Adipocyte (in vitro differentiated cells): Measurements from ENCODE around the gene MUSTN1.

ENCODE experiments used
- DNase-seq: peaks from one replicate; pipeline ENCODE4 v3.0.0-alpha.2; 2015; ENCODE audit warnings: low read depth
- H3K27me3 ChIP-seq: replicated peaks from 2 replicates; pipeline ENCODE4 v1.7.0; 2013; ENCODE audit warnings: mild to moderate bottlenecking, low read length, moderate library complexity; ENCODE audit not compliant: control insufficient read depth, insufficient read depth
- H3K36me3 ChIP-seq: 2 replicates; pipeline ENCODE4 v1.7.0; 2013; ENCODE audit warnings: low read length, mild to moderate bottlenecking, moderate library complexity; ENCODE audit not compliant: control insufficient read depth, insufficient read depth, severe bottlenecking
- H3K4me1 ChIP-seq: 2 replicates; pipeline ENCODE4 v1.7.0; 2013; ENCODE audit warnings: mild to moderate bottlenecking, low read length, moderate library complexity; ENCODE audit not compliant: control insufficient read depth, insufficient read depth
- H3K4me3 ChIP-seq: 2 replicates; pipeline ENCODE4 v1.7.0; 2013; ENCODE audit warnings: mild to moderate bottlenecking, low read length, moderate library complexity
- H3K9ac ChIP-seq: 2 replicates; pipeline ENCODE4 v1.7.0; 2013; ENCODE audit warnings: mild to moderate bottlenecking, low read length, moderate library complexity
- H3K9me3 ChIP-seq: 2 replicates; pipeline ENCODE4 v1.7.0; 2013; ENCODE audit warnings: mild to moderate bottlenecking, low read length, moderate library complexity; ENCODE audit not compliant: control insufficient read depth

The MUSTN1 gene

DNA sequence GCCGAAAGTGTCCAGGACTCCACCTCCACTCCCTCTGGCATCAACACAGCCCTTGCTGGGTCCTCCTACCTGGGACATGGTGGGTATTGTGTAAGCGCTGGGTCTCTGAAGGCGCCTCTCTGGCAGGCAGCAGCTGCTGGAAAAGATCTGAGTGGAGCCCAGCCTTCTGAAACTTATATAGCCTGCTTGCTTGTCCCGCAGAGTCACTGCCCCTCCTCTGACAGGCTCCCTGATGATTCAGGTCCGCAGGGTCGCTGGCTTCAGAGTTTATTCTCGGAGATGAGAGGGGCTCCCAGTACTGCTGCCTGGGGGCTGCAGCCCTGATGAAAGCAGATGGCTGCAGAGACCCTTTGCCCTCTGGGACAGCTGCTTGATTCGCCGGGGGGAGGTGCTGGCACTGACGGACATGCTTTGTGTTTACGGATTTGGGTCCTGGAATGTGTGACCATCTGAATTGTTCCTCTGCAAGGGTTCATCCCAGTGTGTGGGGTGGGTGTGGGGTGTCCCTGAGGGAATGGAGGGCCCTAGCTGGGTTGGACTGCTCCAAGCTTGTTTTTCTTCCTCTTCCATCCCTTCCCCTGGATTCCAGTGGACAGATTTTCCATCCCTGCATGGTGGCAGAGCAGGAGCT lies at the start of gene MUSTN1:
Gene MUSTN1 (minus strand): TSS at position 149 of the 631 bp plus-strand sequence. CDS start 71 bp downstream, at position 78.
- peak; percentile 27 for DNase-seq
- H3K27me3 ChIP-seq, result no peaks in the 10 kb centered on the region
- H3K4me1 ChIP-seq, result peaks cover 37% of the 10 kb centered on the region
- H3K36me3 ChIP-seq, result peaks cover 7% of the 10 kb centered on the region
- no peak within 1 kb of the TSS for H3K9ac ChIP-seq
- H3K9me3 ChIP-seq, result no peaks in the 10 kb centered on the region
- no peak within 1 kb of the TSS for H3K4me3 ChIP-seq

DNA sequence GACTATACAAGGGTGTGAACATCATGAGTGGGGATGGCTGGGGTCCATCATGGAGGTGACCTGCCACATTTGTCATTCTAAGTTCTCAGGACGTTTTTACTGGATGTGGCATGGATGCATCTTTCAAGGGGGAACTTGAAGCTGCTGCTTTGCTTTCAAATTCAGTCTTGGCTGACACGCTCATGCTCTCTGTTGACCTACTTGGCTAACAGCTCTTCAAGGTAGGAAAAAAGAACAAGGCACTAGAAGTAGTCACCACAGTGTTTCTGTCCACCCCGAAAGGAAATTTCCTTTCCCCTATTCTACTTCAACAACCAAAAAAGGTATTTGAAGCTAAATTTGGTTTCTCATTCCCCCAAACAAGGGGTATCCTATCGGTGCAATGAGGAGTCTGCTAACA lies 47.6 kb upstream of the MUSTN1 start:
- DNase-seq, result no peak
- Histone ChIP-seq H3K27me3 (no peaks in the 10 kb centered on the region), H3K9me3 (no peaks in the 10 kb centered on the region), H3K4me3 (no peak overlapping the region), H3K9ac (no peak overlapping the region), H3K4me1 (peaks cover 22% of the 10 kb centered on the region), H3K36me3 (peaks cover 5% of the 10 kb centered on the region)

DNA sequence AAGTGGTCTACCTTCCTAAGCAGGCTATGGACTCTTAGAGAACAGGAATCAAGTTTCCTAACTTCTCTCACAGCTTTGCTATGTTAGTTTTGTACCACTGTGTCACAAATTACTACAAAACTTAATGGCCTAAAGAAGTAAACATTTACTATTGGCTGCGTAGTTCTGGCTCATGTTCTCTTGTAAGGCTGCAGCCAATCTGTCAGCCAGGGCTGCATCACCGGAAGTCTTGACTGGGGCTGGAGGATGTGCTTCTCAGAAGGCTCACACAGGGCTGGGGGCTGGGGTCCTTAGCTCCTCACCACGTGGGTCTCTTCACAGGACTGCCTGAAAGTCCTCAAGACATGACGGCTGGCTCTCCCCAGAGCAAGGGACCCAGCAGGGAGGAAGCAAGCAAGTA lies 47.1 kb upstream of the MUSTN1 start:
- Histone ChIP-seq H3K9ac (no peak overlapping the region), H3K27me3 (no peaks in the 10 kb centered on the region), H3K36me3 (peaks cover 5% of the 10 kb centered on the region), H3K9me3 (no peaks in the 10 kb centered on the region), H3K4me1 (peaks cover 22% of the 10 kb centered on the region), H3K4me3 (no peak overlapping the region)
- DNase-seq, result no peak

- H3K36me3 ChIP-seq, result peaks cover 5% of the 10 kb centered on the region
- DNase-seq, result no peak
- H3K27me3 ChIP-seq, result no peaks in the 10 kb centered on the region
- H3K9me3 ChIP-seq, result no peaks in the 10 kb centered on the region
- H3K4me1 ChIP-seq, result peaks cover 14% of the 10 kb centered on the region
- H3K9ac ChIP-seq, result no peak overlapping the region
- no peak overlapping the region for H3K4me3 ChIP-seq
Observed at GRCh38 chr3:52880474-52880873, 45.7 kb upstream of the MUSTN1 start.

- Histone ChIP-seq H3K9me3 (no peaks in the 10 kb centered on the region), H3K4me3 (no peak overlapping the region), H3K27me3 (no peaks in the 10 kb centered on the region), H3K9ac (no peak overlapping the region), H3K4me1 (peaks cover 14% of the 10 kb centered on the region), H3K36me3 (peaks cover 5% of the 10 kb centered on the region)
- no peak for DNase-seq
Observed at GRCh38 chr3:52880047-52880446, 45.2 kb upstream of the MUSTN1 start.

- H3K9me3 ChIP-seq, result no peaks in the 10 kb centered on the region
- no peak for DNase-seq
- no peak overlapping the region for H3K4me3 ChIP-seq
- H3K9ac ChIP-seq, result no peak overlapping the region
- peaks cover under 1% of the 10 kb centered on the region for H3K36me3 ChIP-seq
- peaks cover 14% of the 10 kb centered on the region for H3K4me1 ChIP-seq
- no peaks in the 10 kb centered on the region for H3K27me3 ChIP-seq
Observed at GRCh38 chr3:52879581-52879980, 44.8 kb upstream of the MUSTN1 start.

DNA sequence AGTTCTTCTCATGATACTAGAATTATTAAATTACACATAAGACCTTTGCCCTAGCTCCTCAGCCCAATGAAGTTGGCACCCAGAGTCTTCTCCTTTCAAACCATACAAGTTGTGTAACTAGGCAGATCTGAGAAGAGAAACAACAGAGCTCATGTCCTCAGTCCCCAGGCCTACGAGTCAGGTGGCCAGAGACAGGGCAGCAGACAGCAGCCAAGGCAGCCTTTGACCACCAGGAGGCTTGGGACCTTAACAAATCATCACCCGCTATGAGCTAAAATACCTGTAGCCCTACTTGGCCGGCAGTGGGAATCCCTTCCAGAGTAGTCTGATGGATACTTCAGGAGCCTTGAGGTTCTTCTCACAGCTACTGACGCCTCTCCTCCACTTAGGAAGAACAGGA lies 44.3 kb upstream of the MUSTN1 start:
- DNase-seq, result no peak
- no peak overlapping the region for H3K9ac ChIP-seq
- no peaks in the 10 kb centered on the region for H3K27me3 ChIP-seq
- H3K36me3 ChIP-seq, result no peaks in the 10 kb centered on the region
- H3K9me3 ChIP-seq, result no peaks in the 10 kb centered on the region
- no peak overlapping the region for H3K4me3 ChIP-seq
- H3K4me1 ChIP-seq, result peaks cover 17% of the 10 kb centered on the region

GRCh38 chr3:52877085-52877484 lies 42.3 kb upstream of the MUSTN1 start:
- H3K4me1 ChIP-seq, result peaks cover 25% of the 10 kb centered on the region

DNA sequence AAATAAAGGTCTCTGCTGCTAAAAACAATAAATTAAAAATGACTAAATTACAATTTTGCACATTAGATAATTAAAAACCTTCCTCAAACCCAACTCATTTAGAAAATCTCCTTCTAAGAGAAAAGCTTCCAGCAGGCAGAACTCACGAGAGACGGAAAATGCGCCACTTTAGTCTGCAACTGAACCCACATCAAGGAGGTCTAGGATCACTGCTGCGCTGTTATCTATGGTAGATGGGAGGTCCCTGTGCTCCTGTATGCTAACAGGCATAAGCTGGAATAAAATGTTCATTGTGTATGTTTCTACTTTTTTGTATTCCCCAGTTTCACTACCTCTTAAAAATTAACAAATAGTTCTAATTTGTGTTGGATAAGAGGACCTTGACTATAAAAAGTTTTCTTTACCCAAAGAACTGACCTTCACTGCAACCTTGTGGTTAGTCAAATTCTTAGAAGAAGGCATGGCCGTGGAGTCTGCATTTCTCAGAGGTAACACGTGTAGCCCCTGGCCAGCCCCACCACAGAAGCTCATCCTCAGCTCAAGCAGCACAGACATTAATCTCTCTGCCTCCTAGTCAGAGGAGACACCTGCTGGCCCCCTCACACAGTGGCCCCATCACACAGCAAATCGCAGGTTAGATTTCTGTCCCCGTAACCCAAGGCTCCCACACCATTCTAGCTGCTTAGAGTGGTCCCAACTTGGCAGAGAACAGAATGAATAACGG lies 40.2 kb upstream of the MUSTN1 start:
- no peak overlapping the region for H3K9ac ChIP-seq
- no peak for DNase-seq
- H3K36me3 ChIP-seq, result no peaks in the 10 kb centered on the region
- no peak overlapping the region for H3K4me3 ChIP-seq
- peaks cover 25% of the 10 kb centered on the region for H3K4me1 ChIP-seq
- H3K27me3 ChIP-seq, result no peaks in the 10 kb centered on the region
- H3K9me3 ChIP-seq, result no peaks in the 10 kb centered on the region

More at GRCh38 chr3:52877085-52877484, 42.3 kb upstream of the MUSTN1 start:
- Histone ChIP-seq H3K36me3 (no peaks in the 10 kb centered on the region), H3K9me3 (no peaks in the 10 kb centered on the region), H3K4me3 (no peak overlapping the region), H3K9ac (no peak overlapping the region), H3K27me3 (no peaks in the 10 kb centered on the region)
- no peak for DNase-seq

- DNase-seq, result no peak
- Histone ChIP-seq H3K9ac (no peak overlapping the region), H3K9me3 (no peaks in the 10 kb centered on the region), H3K4me1 (peaks cover 20% of the 10 kb centered on the region), H3K27me3 (no peaks in the 10 kb centered on the region), H3K36me3 (no peaks in the 10 kb centered on the region), H3K4me3 (peak overlapping the region; percentile 19)
Observed at GRCh38 chr3:52874160-52874701, 39.4 kb upstream of the MUSTN1 start.

- peak; percentile 30 for DNase-seq
- Histone ChIP-seq H3K4me1 (peaks cover 15% of the 10 kb centered on the region), H3K27me3 (no peaks in the 10 kb centered on the region), H3K4me3 (peak overlapping the region; percentile 19), H3K9ac (no peak overlapping the region), H3K36me3 (no peaks in the 10 kb centered on the region), H3K9me3 (no peaks in the 10 kb centered on the region)
Observed at GRCh38 chr3:52873433-52874159, 38.8 kb upstream of the MUSTN1 start.
